ENCODE measurements around the gene NAV2. TPM values are rescaled to one million over a fixed set of nuclear protein-coding genes. Genes with fewer than 3 reads are reported as not detected.
A peak's percentile ranks its signal among the peaks of the same experiment; 100 is the strongest.

The NAV2 gene
- polyA plus RNA-seq, 1 donor from 2014 or later = 3.0 TPM

- no peak overlapping the region for H2AFZ ChIP-seq (ENCODE audit: low read depth, low read length)
- H3K36me3 ChIP-seq (ENCODE audit: insufficient read depth, low read length) = no peaks in the 10 kb centered on the region
- no peaks in the 10 kb centered on the region for H3K9me3 ChIP-seq (ENCODE audit: low read length)
- no peaks in the 10 kb centered on the region for H3K9me2 ChIP-seq (ENCODE audit: insufficient read depth, low read length)
- no peak overlapping the region for H3K4me3 ChIP-seq (ENCODE audit: low read length)
- no peaks in the 10 kb centered on the region for H3K27me3 ChIP-seq (ENCODE audit: insufficient read depth, low read depth, low read length)
- H3K79me2 ChIP-seq (replicated peaks; ENCODE audit: insufficient read depth, low read length) = no peaks in the 10 kb centered on the region
- H3K4me2 ChIP-seq (ENCODE audit: low read length) = no peak overlapping the region
- no peak overlapping the region for H3K9ac ChIP-seq (ENCODE audit: low read length)
- no peaks in the 10 kb centered on the region for H4K20me1 ChIP-seq (ENCODE audit: insufficient read depth)
- no peak overlapping the region for H3K27ac ChIP-seq (ENCODE audit: low read length)
- TF ChIP-seq CTCF (IDR thresholded peaks at IDR 0.05; ENCODE audit: poor library complexity, severe bottlenecking) (no peak), EZH2 (IDR thresholded peaks at IDR 0.05; ENCODE audit: borderline replicate concordance, insufficient read depth, low read length, poor library complexity, severe bottlenecking) (no peak), SMC3 (conservative IDR thresholded peaks at IDR 0.05; ENCODE audit: poor library complexity) (no peak), EP300 (conservative IDR thresholded peaks at IDR 0.05; ENCODE audit: poor library complexity, severe bottlenecking) (no peak), MXI1 (conservative IDR thresholded peaks at IDR 0.05; ENCODE audit: poor library complexity, severe bottlenecking) (no peak), RAD21 (conservative IDR thresholded peaks at IDR 0.05) (no peak), TAF1 (IDR thresholded peaks at IDR 0.05; ENCODE audit: low read depth) (no peak), POLR2AphosphoS5 (IDR thresholded peaks at IDR 0.05) (no peak), REST (IDR thresholded peaks at IDR 0.05; ENCODE audit: borderline replicate concordance) (no peak)
- no peaks in the 10 kb centered on the region for H3F3A ChIP-seq (ENCODE audit: insufficient read depth, low read length, poor library complexity, severe bottlenecking)
These were observed 183.1 kb downstream of the NAV2 start for GRCh38 chr11:19895776-19896175.

GRCh38 chr11:19903620-19904069 lies 191.0 kb downstream of the NAV2 start:
- no peaks in the 10 kb centered on the region for H3K79me2 ChIP-seq (replicated peaks; ENCODE audit: insufficient read depth, low read length)
- no peaks in the 10 kb centered on the region for H3K9me2 ChIP-seq (ENCODE audit: insufficient read depth, low read length)
- no peak for TF ChIP-seq MXI1 (conservative IDR thresholded peaks at IDR 0.05; ENCODE audit: poor library complexity, severe bottlenecking)
- peak; percentile 87 for TF ChIP-seq CTCF (IDR thresholded peaks at IDR 0.05; ENCODE audit: poor library complexity, severe bottlenecking)
- TF ChIP-seq RAD21 (conservative IDR thresholded peaks at IDR 0.05) = peak; percentile 89
- TF ChIP-seq REST (IDR thresholded peaks at IDR 0.05; ENCODE audit: borderline replicate concordance) = no peak
- no peak for TF ChIP-seq EP300 (conservative IDR thresholded peaks at IDR 0.05; ENCODE audit: poor library complexity, severe bottlenecking)
- peak; percentile 86 for TF ChIP-seq SMC3 (conservative IDR thresholded peaks at IDR 0.05; ENCODE audit: poor library complexity)
- H3K36me3 ChIP-seq (ENCODE audit: insufficient read depth, low read length) = no peaks in the 10 kb centered on the region
- no peak overlapping the region for H2AFZ ChIP-seq (ENCODE audit: low read depth, low read length)
- H3K9ac ChIP-seq (ENCODE audit: low read length) = no peak overlapping the region
- no peaks in the 10 kb centered on the region for H3K27me3 ChIP-seq (ENCODE audit: insufficient read depth, low read depth, low read length)
- H3K27ac ChIP-seq (ENCODE audit: low read length) = no peak overlapping the region
- no peak overlapping the region for H3K4me2 ChIP-seq (ENCODE audit: low read length)
- no peaks in the 10 kb centered on the region for H3F3A ChIP-seq (ENCODE audit: insufficient read depth, low read length, poor library complexity, severe bottlenecking)
- no peaks in the 10 kb centered on the region for H3K9me3 ChIP-seq (ENCODE audit: low read length)
- H3K4me3 ChIP-seq (ENCODE audit: low read length) = no peak overlapping the region
- H4K20me1 ChIP-seq (ENCODE audit: insufficient read depth) = no peaks in the 10 kb centered on the region

All from neural cell (in vitro differentiated cells).